Skeletal muscle satellite cell (primary cell): ENCODE data around the gene BHLHA9. TPM values are rescaled to one million over a fixed set of nuclear protein-coding genes. Genes with fewer than 3 reads are reported as not detected.

ENCODE experiments used
- H3K27me3 ChIP-seq: 2 replicates; pipeline ENCODE4 v1.7.0; 2013; ENCODE audit warnings: low read length; ENCODE audit not compliant: control insufficient read depth, insufficient read depth
- H3K36me3 ChIP-seq: 2 replicates; pipeline ENCODE4 v1.7.0; 2013; ENCODE audit warnings: mild to moderate bottlenecking, control low read depth, low read length; ENCODE audit not compliant: insufficient read depth
- H3K4me1 ChIP-seq: 2 replicates; pipeline ENCODE4 v1.7.0; 2013; ENCODE audit warnings: low read length; ENCODE audit not compliant: control insufficient read depth, insufficient read depth
- H3K4me2 ChIP-seq: 2 replicates; pipeline ENCODE4 v1.7.0; 2013; ENCODE audit warnings: mild to moderate bottlenecking, low read length
- H3K4me3 ChIP-seq: 2 replicates; pipeline ENCODE4 v1.7.0; 2013; ENCODE audit warnings: low read length
- H3K9ac ChIP-seq: 2 replicates; pipeline ENCODE4 v1.7.0; 2013; ENCODE audit warnings: mild to moderate bottlenecking, low read depth, low read length, moderate library complexity
- H3K9me3 ChIP-seq: replicated peaks from 2 replicates; pipeline ENCODE4 v1.7.0; 2013; ENCODE audit warnings: mild to moderate bottlenecking, control low read depth, low read length
- total RNA-seq: library from RNA; depleted of rRNA; stranded (reverse); fragments of >200 nt; gene quantifications from 2 replicates; pipeline ENCODE4 v1.2.3, GENCODE V29; 2012; rRNA removed

BHLHA9 gene
- not detected in 2 replicates for total RNA-seq

DNA sequence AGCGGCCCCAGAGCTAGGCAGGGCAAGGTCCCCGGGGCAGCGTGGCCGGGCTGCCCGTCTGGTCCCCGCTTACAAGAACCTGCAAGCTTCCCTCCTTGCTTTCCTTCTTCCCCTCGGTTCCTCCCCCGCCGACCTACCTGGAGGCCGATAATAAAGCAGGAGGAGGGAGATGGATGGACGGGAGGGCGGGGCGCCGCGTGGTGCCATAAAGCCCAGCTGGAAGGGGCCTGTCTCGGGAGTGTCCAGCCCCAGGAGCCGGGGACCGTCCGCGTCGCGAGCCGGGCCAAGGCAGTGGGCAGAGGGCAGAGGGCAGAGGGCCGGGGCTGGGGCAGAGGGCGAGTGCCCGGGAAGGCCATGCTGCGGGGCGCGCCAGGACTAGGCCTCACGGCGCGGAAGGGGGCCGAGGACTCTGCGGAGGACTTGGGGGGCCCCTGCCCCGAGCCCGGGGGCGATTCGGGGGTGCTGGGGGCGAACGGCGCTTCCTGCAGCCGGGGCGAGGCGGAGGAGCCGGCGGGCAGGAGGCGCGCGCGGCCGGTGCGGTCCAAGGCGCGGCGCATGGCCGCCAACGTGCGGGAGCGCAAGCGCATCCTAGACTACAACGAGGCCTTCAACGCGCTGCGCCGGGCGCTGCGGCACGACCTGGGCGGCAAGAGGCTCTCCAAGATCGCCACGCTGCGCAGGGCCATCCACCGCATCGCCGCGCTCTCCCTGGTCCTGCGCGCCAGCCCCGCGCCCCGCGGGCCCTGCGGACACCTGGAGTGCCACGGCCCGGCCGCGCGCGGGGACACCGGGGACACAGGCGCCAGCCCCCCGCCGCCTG is at the start of gene BHLHA9:
Gene BHLHA9 (plus strand): TSS at position 235 of the 820 bp plus-strand sequence. CDS start 120 bp downstream, at position 355.
- H3K9ac ChIP-seq, result no peak within 1 kb of the TSS
- no peak within 1 kb of the TSS for H3K4me2 ChIP-seq
- H3K27me3 ChIP-seq, result peaks cover 39% of the 10 kb centered on the region
- no peaks in the 10 kb centered on the region for H3K36me3 ChIP-seq
- H3K9me3 ChIP-seq, result no peaks in the 10 kb centered on the region
- peaks cover 9% of the 10 kb centered on the region for H3K4me1 ChIP-seq
- H3K4me3 ChIP-seq, result no peak within 1 kb of the TSS

DNA sequence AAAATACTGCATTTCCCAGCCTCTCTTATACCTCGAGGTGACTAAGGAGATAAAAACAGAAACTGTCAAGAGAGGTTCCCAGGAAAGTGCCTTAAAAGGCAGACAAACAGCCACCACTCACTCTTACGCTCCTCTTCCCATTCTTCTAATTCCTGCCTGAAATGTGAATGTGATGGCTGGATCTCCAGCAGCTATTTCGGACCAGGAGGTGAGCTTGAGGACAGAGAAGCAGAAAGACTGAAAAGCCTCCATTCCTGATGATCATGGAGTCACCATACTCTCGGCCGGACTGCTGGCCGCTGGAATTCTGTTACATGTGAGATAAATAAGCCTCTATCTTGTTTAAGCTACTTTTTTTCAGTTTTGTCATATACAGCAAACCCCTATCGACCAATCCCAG is 49.0 kb upstream of the BHLHA9 start:
- H3K9ac ChIP-seq, result no peak overlapping the region
- peaks cover 64% of the 10 kb centered on the region for H3K27me3 ChIP-seq
- H3K4me3 ChIP-seq, result no peak overlapping the region
- H3K9me3 ChIP-seq, result no peaks in the 10 kb centered on the region
- no peaks in the 10 kb centered on the region for H3K36me3 ChIP-seq
- H3K4me2 ChIP-seq, result no peak overlapping the region
- H3K4me1 ChIP-seq, result no peaks in the 10 kb centered on the region

DNA sequence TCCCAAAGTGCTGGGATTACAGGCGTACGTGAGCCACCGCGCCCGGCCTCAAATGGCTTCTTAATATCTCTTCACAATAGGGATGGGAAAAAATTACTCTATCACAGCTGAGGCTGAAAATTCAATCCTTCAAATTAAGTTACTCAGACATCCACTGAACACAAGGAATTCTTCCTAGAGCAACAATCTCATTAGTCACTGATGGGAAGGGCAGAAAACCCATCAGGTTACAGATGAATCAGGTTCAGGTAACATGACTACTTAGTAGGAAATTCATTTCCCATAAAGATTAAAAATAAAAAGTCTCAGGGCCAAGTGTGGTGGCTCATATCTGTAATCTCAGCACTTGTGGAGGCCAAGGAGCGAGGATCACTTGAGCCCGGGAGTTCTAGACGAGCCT is 47.9 kb upstream of the BHLHA9 start:
- no peak overlapping the region for H3K4me3 ChIP-seq
- H3K36me3 ChIP-seq, result no peaks in the 10 kb centered on the region
- no peaks in the 10 kb centered on the region for H3K9me3 ChIP-seq
- H3K9ac ChIP-seq, result no peak overlapping the region
- peaks cover 64% of the 10 kb centered on the region for H3K27me3 ChIP-seq
- no peak overlapping the region for H3K4me2 ChIP-seq
- H3K4me1 ChIP-seq, result no peaks in the 10 kb centered on the region

DNA sequence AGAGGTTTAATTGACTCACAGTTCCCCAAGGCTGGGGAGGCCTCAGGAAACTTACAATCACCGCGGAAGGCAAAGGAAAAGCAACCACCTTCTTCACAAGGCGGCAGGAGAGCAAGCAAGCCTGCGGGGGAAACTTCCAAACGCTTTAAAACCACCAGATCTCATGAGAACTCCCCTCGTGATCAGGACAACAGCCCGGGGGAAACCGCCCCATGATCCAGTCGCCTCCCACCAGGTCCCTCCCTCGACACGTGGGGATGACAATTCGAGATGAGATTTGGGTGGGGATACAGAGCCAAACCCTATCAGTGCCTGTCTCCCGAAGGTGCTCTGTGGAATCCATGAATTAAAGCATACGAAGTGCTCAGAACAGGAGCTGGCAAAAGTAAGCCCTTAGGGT is 46.6 kb upstream of the BHLHA9 start:
- Histone ChIP-seq H3K4me3 (no peak overlapping the region), H3K36me3 (no peaks in the 10 kb centered on the region), H3K9ac (no peak overlapping the region), H3K4me1 (no peaks in the 10 kb centered on the region), H3K27me3 (peaks cover 67% of the 10 kb centered on the region), H3K4me2 (no peak overlapping the region), H3K9me3 (no peaks in the 10 kb centered on the region)

DNA sequence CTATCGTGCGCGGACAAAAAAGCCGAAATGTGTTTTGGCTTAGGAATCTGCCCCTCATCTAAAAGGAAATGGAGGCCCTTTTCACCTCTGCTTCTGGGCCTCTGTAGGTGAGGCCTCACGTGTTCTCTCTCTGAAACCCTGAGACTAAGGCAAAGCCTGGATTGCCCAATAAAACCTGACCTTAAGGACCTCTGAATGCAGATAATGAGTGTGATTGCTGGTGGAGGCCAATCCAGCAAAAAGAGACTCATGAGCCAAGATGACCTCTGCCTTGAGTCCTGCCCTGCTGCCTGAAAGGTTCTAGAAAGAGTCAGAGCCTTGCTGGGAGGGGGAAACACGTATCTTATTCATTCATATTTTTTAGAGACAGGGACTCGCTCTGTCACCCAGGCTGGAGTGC is 45.9 kb upstream of the BHLHA9 start:
- no peak overlapping the region for H3K4me2 ChIP-seq
- H3K4me3 ChIP-seq, result no peak overlapping the region
- H3K9me3 ChIP-seq, result no peaks in the 10 kb centered on the region
- no peaks in the 10 kb centered on the region for H3K36me3 ChIP-seq
- H3K4me1 ChIP-seq, result no peaks in the 10 kb centered on the region
- peaks cover 70% of the 10 kb centered on the region for H3K27me3 ChIP-seq
- H3K9ac ChIP-seq, result no peak overlapping the region

DNA sequence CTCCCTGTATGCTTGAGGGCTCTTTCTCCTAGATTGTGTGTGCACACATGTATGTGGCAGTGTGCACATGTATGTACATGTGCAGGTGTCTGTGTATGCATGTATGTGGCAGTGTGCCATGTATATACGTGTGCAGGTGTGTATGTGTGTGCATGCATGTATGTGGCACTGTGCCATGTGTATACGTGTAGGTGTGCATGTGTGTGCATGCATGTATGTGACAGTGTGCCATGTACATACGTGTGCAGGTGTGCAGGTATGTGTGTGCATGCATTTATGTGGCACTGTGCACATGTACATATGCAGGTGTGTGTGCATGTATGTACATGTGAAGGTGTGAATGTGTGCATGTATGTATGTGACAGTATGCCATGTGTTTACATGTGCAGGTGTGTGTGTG is 43.9 kb upstream of the BHLHA9 start:
- H3K9ac ChIP-seq, result no peak overlapping the region
- H3K9me3 ChIP-seq, result no peaks in the 10 kb centered on the region
- H3K4me2 ChIP-seq, result no peak overlapping the region
- H3K4me1 ChIP-seq, result peaks cover 4% of the 10 kb centered on the region
- H3K4me3 ChIP-seq, result no peak overlapping the region
- H3K36me3 ChIP-seq, result no peaks in the 10 kb centered on the region
- H3K27me3 ChIP-seq, result peaks cover 70% of the 10 kb centered on the region

DNA sequence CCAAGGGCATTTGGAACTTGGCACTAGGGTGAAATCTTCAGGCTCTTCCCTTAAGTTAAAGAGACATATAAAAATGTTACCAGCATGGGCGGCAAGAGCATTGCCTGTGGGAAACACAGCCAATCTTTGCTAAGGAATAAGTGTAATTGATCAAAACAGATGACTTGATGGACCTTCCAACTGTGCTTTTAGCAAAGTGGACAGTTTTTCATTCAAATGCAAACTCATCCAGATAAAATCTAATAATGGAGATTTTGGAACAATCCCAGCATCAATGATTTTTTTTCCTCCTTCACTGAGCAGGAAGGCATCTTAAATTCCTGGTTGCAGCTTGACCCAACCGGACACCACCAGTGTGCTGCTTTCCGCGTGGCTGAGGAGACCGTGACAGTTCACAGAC is 42.9 kb upstream of the BHLHA9 start:
- peaks cover 73% of the 10 kb centered on the region for H3K27me3 ChIP-seq

DNA sequence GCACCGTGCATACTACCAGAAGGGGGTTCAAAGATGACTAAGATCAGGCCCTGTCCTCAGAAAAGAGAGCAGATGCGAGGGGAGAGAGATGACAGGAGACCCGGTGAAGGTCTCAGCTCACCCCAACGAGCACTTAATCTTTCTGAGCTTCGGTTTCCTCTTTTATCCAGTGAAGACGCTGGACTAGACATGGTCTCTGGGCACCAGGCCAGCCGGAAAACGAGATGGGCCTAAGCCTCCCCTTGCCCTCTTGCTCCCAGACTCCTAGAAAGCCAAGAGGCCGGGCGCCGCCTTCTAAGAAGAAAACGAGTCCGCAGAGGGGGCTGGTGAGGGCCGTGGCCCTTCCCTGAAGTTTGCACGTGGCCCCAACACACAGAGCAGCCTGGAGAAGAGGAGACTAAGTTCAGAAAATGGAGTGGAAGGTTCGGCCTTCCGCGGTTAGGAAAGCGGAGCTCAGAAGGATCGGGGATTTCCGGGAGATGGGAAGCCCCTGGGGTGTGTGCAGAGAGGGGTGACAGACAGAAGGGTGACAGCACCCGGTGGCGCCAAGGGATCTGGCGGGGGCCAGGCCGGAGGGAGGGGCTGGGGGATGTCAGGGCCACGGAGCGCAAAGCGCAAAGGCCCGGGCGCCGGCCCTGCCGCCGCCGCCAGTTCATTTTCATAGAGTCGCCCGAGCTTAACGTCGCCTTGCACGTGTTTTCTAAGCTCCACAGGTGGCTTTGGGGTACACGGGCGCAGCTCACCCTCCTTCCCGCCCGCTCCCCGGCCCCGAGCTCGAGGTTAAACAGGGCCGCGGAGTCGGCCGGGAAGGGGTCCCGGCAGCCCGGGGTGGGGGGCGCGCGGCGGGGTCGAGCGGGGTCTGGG is 42.1 kb upstream of the BHLHA9 start:
- Histone ChIP-seq H3K9me3 (no peaks in the 10 kb centered on the region), H3K27me3 (peaks cover 72% of the 10 kb centered on the region), H3K4me1 (peaks cover 11% of the 10 kb centered on the region), H3K9ac (no peak overlapping the region), H3K36me3 (no peaks in the 10 kb centered on the region), H3K4me2 (no peak overlapping the region), H3K4me3 (no peak overlapping the region)

More for the DNA sequence above, 42.9 kb upstream of the BHLHA9 start:
- no peaks in the 10 kb centered on the region for H3K36me3 ChIP-seq
- H3K4me1 ChIP-seq, result peaks cover 6% of the 10 kb centered on the region
- H3K9me3 ChIP-seq, result no peaks in the 10 kb centered on the region
- H3K4me3 ChIP-seq, result no peak overlapping the region
- H3K4me2 ChIP-seq, result no peak overlapping the region
- no peak overlapping the region for H3K9ac ChIP-seq

DNA sequence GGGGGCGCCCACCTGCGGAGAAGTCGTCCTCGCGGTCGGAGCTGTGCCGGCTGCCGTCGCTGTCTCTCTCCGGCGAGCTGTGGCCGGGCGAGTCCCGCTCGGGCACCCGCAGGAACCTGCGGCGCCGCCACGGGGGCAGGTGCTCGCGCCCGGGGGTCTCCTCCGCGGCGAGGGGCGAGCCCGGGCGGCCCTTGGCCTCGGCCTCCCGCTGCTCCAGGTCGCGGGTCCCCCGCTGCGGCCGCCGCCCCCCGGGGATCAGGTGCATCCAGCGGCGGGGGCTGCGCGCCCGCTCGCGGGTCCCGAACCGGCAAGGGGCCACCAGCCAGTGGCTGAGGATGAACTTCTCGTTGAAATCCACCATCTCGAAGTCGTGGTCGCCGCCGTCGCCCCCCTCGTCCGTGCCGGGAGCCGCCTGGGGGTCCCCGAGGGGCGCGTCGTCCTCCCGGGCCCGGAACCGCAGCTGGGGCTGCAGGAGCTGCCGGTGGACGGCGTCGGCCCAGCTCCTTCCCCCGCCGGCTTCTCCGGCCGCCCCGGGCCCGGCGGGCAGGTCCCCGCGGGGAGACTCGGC is 41.4 kb upstream of the BHLHA9 start:
- H3K4me2 ChIP-seq, result peak overlapping the region; percentile 20
- no peak overlapping the region for H3K4me3 ChIP-seq
- no peaks in the 10 kb centered on the region for H3K9me3 ChIP-seq
- H3K27me3 ChIP-seq, result peaks cover 69% of the 10 kb centered on the region
- no peaks in the 10 kb centered on the region for H3K36me3 ChIP-seq
- H3K9ac ChIP-seq, result no peak overlapping the region
- peaks cover 11% of the 10 kb centered on the region for H3K4me1 ChIP-seq

DNA sequence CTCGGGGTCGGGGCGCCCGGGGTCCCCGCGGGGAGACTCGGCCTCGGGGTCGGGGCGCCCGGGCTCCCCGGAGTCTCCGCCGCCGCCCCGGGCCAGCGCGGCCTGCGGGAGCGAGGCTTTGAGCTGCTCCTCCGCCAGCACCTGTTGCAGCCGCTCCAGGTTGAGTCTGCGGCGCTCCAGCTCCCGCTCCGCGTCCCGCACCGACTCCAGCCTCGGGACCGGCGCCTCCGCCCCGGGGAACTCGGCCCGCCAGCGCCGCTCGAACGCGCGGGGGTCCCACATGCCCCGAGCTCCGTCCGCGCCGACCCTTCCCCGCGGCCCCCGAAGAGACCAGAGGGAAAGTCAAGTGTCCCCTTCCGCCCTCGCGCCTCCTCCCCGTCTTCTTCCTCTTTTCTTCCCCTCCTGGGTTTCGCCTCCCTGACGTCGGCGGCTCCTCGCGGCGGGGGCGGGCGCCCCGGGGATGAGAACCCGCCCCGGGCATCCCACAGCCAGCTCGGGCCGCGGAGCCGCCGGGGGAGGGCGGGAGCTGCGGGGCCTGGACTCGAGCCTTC is 40.8 kb upstream of the BHLHA9 start:
- H3K4me3 ChIP-seq, result peak overlapping the region; percentile 63
- no peak overlapping the region for H3K9ac ChIP-seq
- peaks cover 65% of the 10 kb centered on the region for H3K27me3 ChIP-seq
- H3K4me1 ChIP-seq, result peaks cover 11% of the 10 kb centered on the region
- H3K9me3 ChIP-seq, result no peaks in the 10 kb centered on the region
- H3K36me3 ChIP-seq, result no peaks in the 10 kb centered on the region
- H3K4me2 ChIP-seq, result peak overlapping the region; percentile 78

DNA sequence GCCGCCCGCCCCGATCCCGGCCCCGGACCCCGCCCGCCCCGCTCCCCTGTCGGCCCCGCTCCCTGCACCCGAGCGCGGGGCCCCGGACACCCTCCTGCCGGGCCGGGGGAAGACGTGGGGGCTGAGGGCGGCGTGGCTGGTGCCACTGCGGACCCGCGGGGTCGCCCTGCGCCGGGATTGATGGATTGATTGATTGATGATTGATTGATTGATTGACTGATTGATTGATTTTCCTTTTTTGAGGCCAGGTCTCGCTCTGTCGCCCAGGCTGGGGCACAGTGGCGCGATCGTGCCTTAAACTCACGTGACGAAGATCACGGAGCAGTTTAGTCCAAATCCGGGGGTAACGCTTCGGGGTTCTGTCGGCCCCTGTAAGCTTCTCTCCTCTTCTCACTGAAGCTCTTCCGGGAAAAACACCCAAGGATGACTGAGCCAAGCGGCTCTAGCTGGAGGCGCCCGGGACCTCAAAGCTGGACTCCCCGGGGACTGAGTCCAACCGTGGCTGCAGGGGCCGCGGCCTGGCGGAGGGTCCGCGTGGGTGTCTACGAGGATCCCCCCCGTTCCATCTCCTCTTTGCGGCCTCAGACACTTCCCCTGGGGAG is 40.2 kb upstream of the BHLHA9 start:
- Histone ChIP-seq H3K4me3 (peak overlapping the region; percentile 45), H3K36me3 (no peaks in the 10 kb centered on the region), H3K4me1 (peaks cover 11% of the 10 kb centered on the region), H3K9me3 (no peaks in the 10 kb centered on the region), H3K4me2 (peak overlapping the region; percentile 78), H3K9ac (no peak overlapping the region), H3K27me3 (peaks cover 65% of the 10 kb centered on the region)
